ENCODE measurements around the gene SLC35B4.

Gene SLC35B4

GRCh38 chr7:134293002-134293740 lies 23.6 kb downstream of the SLC35B4 start:
- no peak for DNase-seq (ENCODE audit: low read depth in 2 of 2)

GRCh38 chr7:134290286-134290685 lies 26.4 kb downstream of the SLC35B4 start:
- DNase-seq (ENCODE audit: low read depth in 2 of 2) = no peak

GRCh38 chr7:134289841-134290240 lies 26.9 kb downstream of the SLC35B4 start:
- DNase-seq (ENCODE audit: low read depth in 2 of 2) = no peak

GRCh38 chr7:134289423-134289822 lies 27.3 kb downstream of the SLC35B4 start:
- DNase-seq (ENCODE audit: low read depth in 2 of 2) = no peak

- no peak for DNase-seq (ENCODE audit: low read depth in 2 of 2)
These were observed 28.6 kb downstream of the SLC35B4 start for GRCh38 chr7:134287916-134288659.

- DNase-seq (ENCODE audit: low read depth in 2 of 2) = no peak
These were observed 31.8 kb downstream of the SLC35B4 start for GRCh38 chr7:134284952-134285351.

GRCh38 chr7:134284011-134284410 lies 32.7 kb downstream of the SLC35B4 start:
- DNase-seq (ENCODE audit: low read depth in 2 of 2) = no peak

- DNase-seq (ENCODE audit: low read depth in 2 of 2) = no peak
These were observed 36.2 kb downstream of the SLC35B4 start for GRCh38 chr7:134280508-134280907.

GRCh38 chr7:134279898-134280297 lies 36.8 kb downstream of the SLC35B4 start:
- no peak for DNase-seq (ENCODE audit: low read depth in 2 of 2)

- DNase-seq (ENCODE audit: low read depth in 2 of 2) = no peak
These were observed 37.4 kb downstream of the SLC35B4 start for GRCh38 chr7:134279336-134279735.

- DNase-seq (ENCODE audit: low read depth in 2 of 2) = no peak
These were observed 38.1 kb downstream of the SLC35B4 start for GRCh38 chr7:134278502-134279153.

- DNase-seq (ENCODE audit: low read depth in 2 of 2) = no peak
These were observed 39.8 kb downstream of the SLC35B4 start for GRCh38 chr7:134276951-134277350.

- no peak for DNase-seq (ENCODE audit: low read depth in 2 of 2)
These were observed 54.4 kb downstream of the SLC35B4 start for GRCh38 chr7:134262322-134262721.

GRCh38 chr7:134255814-134256213 lies 60.9 kb downstream of the SLC35B4 start:
- no peak for DNase-seq (ENCODE audit: low read depth in 2 of 2)

- no peak for DNase-seq (ENCODE audit: low read depth in 2 of 2)
These were observed 62.4 kb downstream of the SLC35B4 start for GRCh38 chr7:134254311-134254710.

GRCh38 chr7:134248196-134248595 lies 68.5 kb downstream of the SLC35B4 start:
- DNase-seq (ENCODE audit: low read depth in 2 of 2) = no peak

GRCh38 chr7:134246761-134247160 lies 70.0 kb downstream of the SLC35B4 start:
- no peak for DNase-seq (ENCODE audit: low read depth in 2 of 2)

- no peak for DNase-seq (ENCODE audit: low read depth in 2 of 2)
These were observed 70.4 kb downstream of the SLC35B4 start for GRCh38 chr7:134246347-134246746.

- no peak for DNase-seq (ENCODE audit: low read depth in 2 of 2)
These were observed 71.5 kb downstream of the SLC35B4 start for GRCh38 chr7:134245253-134245652.
